Heart right ventricle (tissue), 16 donors: ENCODE measurements around the gene ERP29. TPM values are rescaled to one million over a fixed set of nuclear protein-coding genes. Genes with fewer than 3 reads are reported as not detected.

Experiments used
- ATAC-seq, 8 donors: fragments of 200-7000 bp; cut with Tn5 transposase; one replicate each; pipeline ENCODE4 v1.9.1; 2020; ENCODE audit warnings: mild to moderate bottlenecking in 8 of 8, moderate library complexity in 8 of 8, moderate number of reproducible peaks in 1 of 8
- DNase-seq, 2 donors: peaks; one replicate each; pipeline ENCODE4 v3.0.0-alpha.2; 2020
- H3K27ac ChIP-seq, 10 donors: fragments of 200-600 bp; sonication (generic) in 2 of 10; one replicate each; pipeline versions ENCODE4 v1.5.0 to v1.8.0; 2020 to 2022; ENCODE audit warnings: mild to moderate bottlenecking in 3 of 10
- H3K27me3 ChIP-seq, 7 donors: fragments of 200-600 bp; one replicate each; pipeline ENCODE4 v1.8.0; 2021 to 2022; ENCODE audit warnings: mild to moderate bottlenecking in 2 of 7
- H3K36me3 ChIP-seq, 9 donors: fragments of 200-600 bp; sonication (generic) in 1 of 9; one replicate each; pipeline versions ENCODE4 v1.5.0 to v1.8.0; 2020 to 2022; ENCODE audit warnings: mild to moderate bottlenecking in 2 of 9
- H3K4me1 ChIP-seq, 9 donors: fragments of 200-600 bp; sonication (generic) in 1 of 9; one replicate each; pipeline versions ENCODE4 v1.5.0 to v1.8.0; 2020 to 2022; ENCODE audit warnings: mild to moderate bottlenecking in 4 of 9
- H3K4me3 ChIP-seq, 10 donors: fragments of 200-600 bp; sonication (generic) in 2 of 10; one replicate each; pipeline versions ENCODE4 v1.5.0 to v1.8.0; 2020 to 2022; ENCODE audit warnings: mild to moderate bottlenecking in 7 of 10, moderate library complexity in 2 of 10
- H3K9me3 ChIP-seq, 11 donors: fragments of 200-600 bp in 10 of 11; sonication (generic) in 2 of 11; one replicate each; pipeline versions ENCODE4 v1.5.0 to v1.8.0; 2013 to 2022; ENCODE audit warnings: mild to moderate bottlenecking in 2 of 11, control low read depth in 1 of 11, moderate library complexity in 1 of 11
- CTCF ChIP-seq, 9 donors: fragments of 200-600 bp; sonication (generic) in 2 of 9; IDR thresholded peaks; one replicate each; pipeline versions ENCODE4 v1.5.0 to v1.8.0; 2021 to 2022; ENCODE audit warnings: antibody characterized with exemption in 9 of 9, mild to moderate bottlenecking in 5 of 9, moderate library complexity in 1 of 9
- WGBS, 2 donors: extraction: QIAGEN DNeasy Blood & Tissue Kit; methylation state at CpG; one replicate each; pipeline ENCODE4 v1.1.7; 2013; ENCODE audit warnings: inconsistent platforms in 1 of 2; 5-methylcytosine and 5-hydroxymethylcytosine counted together
- intact Hi-C, 10 donors: fragments of 100-400 bp; cut with DNase I; formaldehyde crosslinking; loops; one replicate each; pipeline versions ENCODE4 v1.11.1 to v1.14.2; 2022
- polyA plus RNA-seq, 2 donors: library from polyadenylated mRNA; stranded (reverse); fragments of 200-250 nt; gene quantifications; one replicate each; pipeline ENCODE4 v1.2.3, GENCODE V29; 2013
- total RNA-seq, 10 donors: library from RNA; stranded (reverse); fragmentation: NEBNext Ultra II Directional in 3 of 10; extraction: Animal tissue kit (Norgen Biotek cat#: 25700) in 3 of 10; gene quantifications; one replicate each; pipeline versions ENCODE4 v1.2.1 to v1.2.4, GENCODE V29; 2021 to 2023
- donor health status: Arrhythmogenic right ventricular cardiomyopathy.
- donor health status: ischemic (EF 13 %, LVEDD 7.1; RV severe dilation, severe dysfunction).
- donor health status: healthy with polysubstance abuse.
- donor health status: DM: no; HTN: yes; CAD: no.
- donor health status: DM: no; HTN: no; CAD: no.
- donor health status: ischemic (EF 25% LVEDD 6.9; RV normal size, moderate dysfunction).
- donor health status: ischemic (EF 25% LVEDD 5.7; RV mildly dilated, moderate dysfunction).
- donor health status: healthy.
- donor health status: DM: yes; HTN: yes; CAD: no.
- donor health status: Ischemic cardiomyopathy.
- donor health status: ischemic (EF 35%, LVEDD 5.7; RV mildly dilated, moderate dysfunction).
- donor health status: nonischemic (EF 11% LVEDD 7.7; RV severe dilation, severe dysfunction).
- donor health status: DM: yes; HTN: yes; CAD: no.
- donor health status: PGD.
- donor health status: ischemic (EF 29% LVEDD 5.4; RV normal size, mild dysfunction).
- donor health status: nonischemic (EF 23%, LVEDD 6.1; RV moderate dilation, normal function).

The ERP29 gene
- total and polyA plus RNA-seq, 12 donors = 36.3 to 77.4 (median 46.6) TPM

DNA sequence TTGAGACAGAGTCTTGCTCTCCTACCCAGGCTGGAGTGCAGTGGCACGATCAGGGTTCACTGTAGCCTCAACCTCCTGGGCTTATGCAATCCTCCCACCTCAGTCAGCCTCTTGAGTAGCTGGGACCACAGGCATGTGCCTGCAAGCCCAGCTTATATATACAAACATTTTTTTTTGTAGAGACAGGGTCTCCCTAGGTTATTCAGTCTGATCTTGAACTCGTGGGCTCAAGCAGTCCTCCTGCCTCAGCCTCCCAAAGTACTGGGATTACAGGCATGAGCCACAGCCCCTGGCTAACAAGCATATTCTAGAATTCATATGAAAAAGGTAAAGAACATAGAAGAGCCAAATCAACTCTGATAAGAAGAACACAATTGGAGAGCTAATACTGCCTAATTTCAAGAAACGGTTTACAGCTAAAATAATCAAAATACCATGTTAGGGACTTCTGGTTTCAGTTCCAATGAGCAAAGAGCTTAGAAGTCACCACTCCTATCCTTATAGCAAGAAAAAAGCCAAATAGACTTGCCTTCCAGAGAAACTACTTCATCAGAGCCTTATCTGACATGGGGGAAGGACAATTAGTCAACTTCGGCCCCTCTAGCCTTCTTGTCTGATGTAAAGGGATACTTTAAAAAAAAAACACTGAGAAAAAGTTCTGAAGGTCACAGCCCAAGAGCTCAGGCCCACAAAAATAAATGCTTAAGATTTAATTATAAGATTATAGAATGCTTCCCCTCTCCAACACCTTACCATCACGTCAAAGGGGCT, 37.9 kb upstream of the ERP29 start:
- Histone ChIP-seq H3K36me3 (peaks cover 0 to 35% (median 0%) of the 10 kb centered on the region in 9 donors), H3K27me3 (no peaks in the 10 kb centered on the region), H3K4me3 (no peak overlapping the region), H3K9me3 (peaks cover 0 to 17% (median 10%) of the 10 kb centered on the region in 11 donors), H3K27ac (no peak overlapping the region), H3K4me1 (peaks cover 0 to 2% (median 0%) of the 10 kb centered on the region in 9 donors)
- ATAC-seq = no peak
- no peak for TF ChIP-seq CTCF (IDR thresholded peaks at IDR 0.05)
- intact Hi-C loops = no loop called here
- WGBS, 2 donors = 79 to 83% methylated on average over 5 of the region's 5 CpGs
- DNase-seq = no peak

GRCh38 chr12:111976291-111976690, 36.9 kb upstream of the ERP29 start:
- no peak overlapping the region for H3K27ac ChIP-seq
- DNase-seq (no peak), ATAC-seq (no peak)
- H3K4me3 ChIP-seq = no peak overlapping the region
- no peaks in the 10 kb centered on the region for H3K27me3 ChIP-seq
- intact Hi-C loops = no loop called here
- 97% methylated on average over 6 of the region's 6 CpGs for WGBS, 2 donors
- H3K9me3 ChIP-seq = peaks cover 0 to 7% (median under 1%) of the 10 kb centered on the region in 11 donors
- H3K4me1 ChIP-seq = peaks cover 0 to 7% (median 0%) of the 10 kb centered on the region in 9 donors
- TF ChIP-seq CTCF (IDR thresholded peaks at IDR 0.05) = no peak
- H3K36me3 ChIP-seq = peaks cover 0 to 28% (median 0%) of the 10 kb centered on the region in 9 donors

GRCh38 chr12:111976860-111977259, 36.4 kb upstream of the ERP29 start:
- H3K9me3 ChIP-seq = peaks cover 0 to 2% (median 0%) of the 10 kb centered on the region in 11 donors
- no peak overlapping the region for H3K27ac ChIP-seq
- no peak for ATAC-seq
- intact Hi-C loops = no loop called here
- DNase-seq = no peak
- H3K4me3 ChIP-seq = no peak overlapping the region
- H3K4me1 ChIP-seq = peaks cover 0 to 7% (median 0%) of the 10 kb centered on the region in 9 donors
- TF ChIP-seq CTCF (IDR thresholded peaks at IDR 0.05) = no peak
- peaks cover 0 to 34% (median 0%) of the 10 kb centered on the region in 9 donors for H3K36me3 ChIP-seq
- no peaks in the 10 kb centered on the region for H3K27me3 ChIP-seq

- Histone ChIP-seq H3K4me1 (peaks cover 0 to 7% (median 0%) of the 10 kb centered on the region in 9 donors), H3K27ac (no peak overlapping the region), H3K36me3 (peaks cover 0 to 38% (median 0%) of the 10 kb centered on the region in 9 donors), H3K4me3 (no peak overlapping the region), H3K27me3 (no peaks in the 10 kb centered on the region), H3K9me3 (no peaks in the 10 kb centered on the region)
- intact Hi-C loops = no loop called here
- no peak for ATAC-seq
- no peak for DNase-seq
- no peak for TF ChIP-seq CTCF (IDR thresholded peaks at IDR 0.05)
These were observed 34.7 kb upstream of the ERP29 start for GRCh38 chr12:111978545-111978944.
